D341Med (cell line): Measurements from ENCODE around the gene MAGEF1.
"Not testable (repeated sequence)": the region's sequence is repeated elsewhere in the genome, so short reads cannot be mapped to it uniquely, and the experiment has no call there.

Experiments
- DNase-seq: peaks from one replicate; pipeline ENCODE4 v3.0.0; 2012; ENCODE audit warnings: low spot score

The MAGEF1 gene

DNA sequence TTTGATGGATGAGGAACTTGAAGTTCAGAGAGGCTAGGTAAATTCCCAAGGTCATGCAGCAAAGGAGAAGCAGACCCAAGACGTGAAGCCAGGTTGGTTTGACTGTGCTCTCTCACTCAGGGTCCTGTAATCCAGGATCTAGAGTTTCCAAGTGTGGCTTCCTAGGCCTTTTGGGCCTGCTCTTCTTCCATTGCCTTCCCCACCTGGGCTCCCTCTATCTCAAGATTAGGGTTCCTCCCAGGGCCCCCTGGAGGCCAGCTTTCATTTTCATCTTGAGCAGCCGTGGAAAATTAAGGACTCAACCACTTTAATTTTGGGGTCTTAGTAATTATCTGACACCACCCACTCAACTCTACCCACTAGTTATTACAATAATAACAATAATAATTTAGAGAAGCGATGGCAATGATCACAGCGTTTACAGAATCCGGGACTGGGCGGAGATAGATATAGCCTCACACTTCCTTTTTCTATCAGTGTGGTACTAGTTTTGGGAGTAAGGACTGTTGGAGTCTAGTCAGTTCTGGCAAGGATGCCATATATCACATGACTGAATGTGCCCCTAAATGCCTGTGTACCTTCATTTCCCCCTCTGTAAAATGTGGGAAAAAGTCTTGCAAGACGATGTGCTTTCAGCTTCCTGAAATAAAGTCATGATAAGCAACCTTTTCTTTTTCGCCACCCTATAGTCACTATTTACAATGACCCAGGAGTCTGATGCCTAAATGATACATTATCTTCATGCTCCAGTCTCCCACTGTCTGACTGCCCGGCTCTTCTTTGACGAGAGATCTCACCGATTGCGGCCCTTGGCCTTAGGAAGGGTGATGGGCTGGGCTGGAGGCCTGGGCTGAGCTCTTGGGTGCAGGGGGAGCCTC is 30.2 kb upstream of the MAGEF1 start:
- DNase-seq: no peak

GRCh38 chr3:184741259-184741556 is 29.3 kb upstream of the MAGEF1 start:
- no peak for DNase-seq

GRCh38 chr3:184740509-184741258 is 28.8 kb upstream of the MAGEF1 start:
- no peak for DNase-seq

GRCh38 chr3:184739594-184740505 is 28.0 kb upstream of the MAGEF1 start:
- DNase-seq: no peak

- DNase-seq: no peak
Measured at GRCh38 chr3:184738982-184739381, 27.1 kb upstream of the MAGEF1 start.

DNA sequence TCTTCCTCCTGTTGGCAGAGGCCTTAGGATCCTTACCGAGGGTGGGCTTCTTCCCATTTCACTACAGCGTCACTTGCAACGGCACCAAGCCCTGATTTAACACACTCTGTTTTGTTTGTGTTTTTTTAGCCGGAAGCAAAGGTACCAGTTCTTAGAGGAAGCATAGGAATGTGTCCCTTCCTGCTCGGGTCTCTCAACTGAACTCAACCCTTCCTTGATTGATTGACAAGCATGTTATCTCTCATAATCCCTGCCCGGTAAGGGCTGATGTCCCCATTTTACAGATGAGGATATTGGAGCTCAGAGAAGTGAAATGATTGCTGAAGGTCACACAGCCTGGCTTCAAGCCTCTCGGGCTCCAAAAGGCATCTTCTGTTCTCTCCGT is 26.6 kb upstream of the MAGEF1 start:
- DNase-seq: no peak

- no peak for DNase-seq
Measured at GRCh38 chr3:184737641-184738505, 26.0 kb upstream of the MAGEF1 start.

DNA sequence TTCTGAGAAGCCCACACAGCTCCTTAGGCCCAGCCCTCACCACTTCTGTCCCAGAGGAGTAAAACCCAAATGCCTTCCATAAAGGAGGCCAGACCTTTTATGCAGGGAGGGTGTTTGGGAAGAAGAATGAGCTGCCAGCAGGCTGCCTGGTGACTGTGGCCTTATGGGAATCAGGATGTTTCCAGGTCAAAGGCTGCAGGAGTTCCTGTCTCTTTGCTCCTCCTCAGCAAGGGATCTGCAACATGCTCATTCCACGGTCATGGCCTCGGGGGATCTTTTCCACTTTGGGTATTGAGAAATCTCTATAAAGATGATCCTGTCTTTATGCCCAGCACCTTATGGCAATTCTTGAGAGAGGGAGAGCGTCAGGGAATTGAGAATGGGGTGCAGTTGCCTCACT is 25.2 kb upstream of the MAGEF1 start:
- DNase-seq: no peak

- DNase-seq: no peak
Measured at GRCh38 chr3:184734903-184735701, 23.2 kb upstream of the MAGEF1 start.

GRCh38 chr3:184733971-184734608 is 22.2 kb upstream of the MAGEF1 start:
- DNase-seq: no peak

DNA sequence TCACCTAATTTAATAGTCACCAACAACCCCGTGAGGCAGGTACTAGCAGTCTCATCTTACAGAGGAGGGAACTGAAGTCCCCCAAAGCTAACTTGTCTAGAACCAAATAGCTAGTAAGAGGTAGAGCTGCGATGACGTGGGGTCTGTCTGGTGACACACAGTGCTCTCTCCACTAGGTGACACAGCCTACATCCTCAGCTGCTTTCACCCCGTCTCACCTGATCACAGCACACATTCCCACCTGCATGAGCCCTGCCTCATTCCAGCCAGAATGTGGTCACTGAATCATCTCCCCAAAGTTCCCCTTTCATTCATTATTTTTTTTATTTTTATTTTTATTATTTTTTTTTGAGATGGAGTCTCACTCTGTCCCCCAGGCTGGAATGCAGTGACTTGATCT is 21.3 kb upstream of the MAGEF1 start:
- no peak for DNase-seq

GRCh38 chr3:184731786-184732537 is 20.1 kb upstream of the MAGEF1 start:
- DNase-seq: no peak

DNA sequence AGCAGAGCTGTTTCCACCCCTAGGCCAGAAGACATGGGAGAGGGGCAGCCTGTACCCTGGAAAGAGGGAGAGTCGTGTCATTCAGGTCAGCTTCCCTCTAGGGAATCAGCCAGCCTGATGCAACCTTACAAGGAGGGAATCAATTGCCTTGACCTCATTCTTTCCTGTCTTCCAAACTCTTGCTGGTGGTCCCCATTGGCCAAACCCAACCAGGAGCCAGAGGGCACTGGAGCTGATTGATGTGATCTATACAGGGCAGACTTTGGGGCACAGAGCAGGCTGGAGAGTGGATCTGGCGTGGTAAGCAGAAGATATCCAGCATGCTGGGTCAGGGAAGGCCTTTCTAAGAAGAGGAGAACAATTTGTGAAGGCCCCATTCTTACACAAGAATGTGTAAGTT is 19.1 kb upstream of the MAGEF1 start:
- no peak for DNase-seq

GRCh38 chr3:184729154-184729553 is 17.3 kb upstream of the MAGEF1 start:
- not testable (repeated sequence) for DNase-seq

DNA sequence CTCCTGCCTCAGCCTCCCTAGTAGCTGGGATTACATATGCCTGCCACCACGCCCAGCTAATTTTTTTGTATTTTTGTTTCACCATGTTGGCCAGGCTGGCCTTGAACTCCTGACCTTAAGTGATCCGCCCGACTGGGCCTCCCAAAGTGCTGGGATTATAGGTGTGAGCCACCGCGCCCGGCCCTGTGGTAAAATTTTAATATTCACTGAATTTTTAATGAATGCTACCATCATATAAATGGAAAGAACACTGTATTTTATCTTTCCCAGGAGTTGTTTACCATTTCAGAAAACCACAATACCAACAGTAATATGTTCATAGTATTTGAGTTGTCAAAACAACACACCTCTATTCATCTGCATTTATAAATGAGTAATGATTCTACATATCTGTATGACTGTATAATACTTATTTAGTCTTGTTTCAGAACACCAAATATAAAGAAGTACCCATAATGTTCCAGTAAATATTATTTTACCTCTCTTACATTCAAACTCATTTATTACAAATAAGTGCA is 16.2 kb upstream of the MAGEF1 start:
- DNase-seq: no peak

DNA sequence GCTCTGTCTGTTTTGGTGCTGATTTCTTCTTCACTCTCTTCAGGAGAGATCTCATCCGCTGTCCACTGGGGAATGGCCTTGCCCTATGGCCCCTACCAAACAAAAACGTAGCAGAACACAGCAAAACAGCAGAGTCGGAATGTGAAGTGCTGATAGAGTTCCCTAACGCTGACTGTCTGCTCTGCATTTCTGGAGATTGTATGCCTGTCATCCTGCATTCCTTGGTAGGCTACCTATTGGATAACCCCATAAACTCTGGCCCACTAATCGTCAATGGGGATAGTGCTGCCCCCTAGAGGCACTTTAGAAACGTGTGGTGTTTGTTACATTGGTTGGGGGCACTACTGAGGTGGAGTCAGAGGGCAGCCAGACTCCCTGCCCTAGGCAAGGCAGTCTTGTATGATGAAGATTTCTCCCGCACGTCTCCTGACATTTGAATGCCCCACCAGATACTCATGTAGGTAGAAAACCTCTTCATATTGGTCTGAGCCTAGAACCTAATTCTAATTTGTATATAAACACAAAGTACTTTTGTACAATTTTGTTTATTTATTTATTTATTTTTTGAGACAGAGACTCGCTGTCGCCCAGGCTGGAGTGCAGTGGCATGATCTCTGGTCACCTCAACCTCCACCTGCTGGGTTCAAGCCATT is 15.6 kb upstream of the MAGEF1 start:
- peak; percentile 80 for DNase-seq

GRCh38 chr3:184726497-184726896 is 14.6 kb upstream of the MAGEF1 start:
- no peak for DNase-seq

DNA sequence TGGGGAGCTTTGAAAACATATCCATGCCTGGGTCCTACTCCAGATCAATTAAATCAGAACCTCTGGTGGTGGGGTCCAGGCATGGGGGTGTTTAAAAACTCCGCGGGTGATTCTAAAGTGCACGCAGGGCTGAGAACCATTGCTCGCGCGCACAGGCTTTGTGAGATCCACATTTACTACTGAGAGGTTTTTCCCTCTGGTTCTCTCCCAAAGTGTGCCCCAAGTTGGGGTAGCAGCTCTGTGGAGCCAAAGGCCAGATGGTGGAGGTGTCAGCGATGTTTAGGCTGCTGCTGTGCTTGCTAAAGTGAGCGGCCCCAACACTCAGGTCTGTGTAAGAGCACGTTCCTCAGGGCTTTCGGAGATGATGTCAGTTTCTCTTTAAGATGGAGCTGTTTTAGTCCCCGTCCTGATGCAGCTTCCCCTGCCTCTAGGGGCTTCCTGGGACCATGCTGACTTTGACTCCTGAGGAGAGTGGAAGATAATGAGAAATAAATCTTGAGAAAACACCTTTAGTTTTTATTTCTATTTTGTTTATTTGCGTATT is 13.4 kb upstream of the MAGEF1 start:
- DNase-seq: no peak
